ENCODE data around the gene PPRC1.

DNA sequence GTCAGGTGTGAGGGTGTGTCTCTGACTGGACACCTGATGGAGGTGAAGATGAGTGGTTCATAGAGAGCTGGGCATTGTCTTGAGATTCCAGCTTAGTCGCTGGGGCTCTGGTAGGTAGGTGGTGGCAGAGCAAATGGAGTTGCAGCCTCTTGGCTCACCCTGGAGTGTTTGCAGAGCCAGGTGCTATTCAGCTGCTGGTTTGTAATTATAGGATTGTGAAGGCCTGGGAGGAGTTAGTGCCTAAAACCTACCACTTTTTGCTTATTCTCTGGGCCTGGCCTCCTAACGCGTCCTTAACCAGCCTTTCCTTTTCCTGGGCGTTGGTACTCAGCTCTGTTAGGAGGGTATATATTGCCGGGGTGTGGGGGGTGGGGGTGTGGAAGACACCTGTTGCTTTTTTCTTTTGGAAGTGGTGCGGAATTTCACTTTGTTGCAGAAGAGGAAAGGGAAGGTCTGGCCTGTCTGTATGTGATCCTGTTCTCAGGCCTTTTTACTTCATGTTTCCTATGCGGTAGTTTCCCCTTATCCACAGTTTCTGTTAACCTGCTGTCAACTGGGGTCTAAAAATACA lies 3.2 kb downstream of the PPRC1 start:
- TF ChIP-seq, protein P1, sequence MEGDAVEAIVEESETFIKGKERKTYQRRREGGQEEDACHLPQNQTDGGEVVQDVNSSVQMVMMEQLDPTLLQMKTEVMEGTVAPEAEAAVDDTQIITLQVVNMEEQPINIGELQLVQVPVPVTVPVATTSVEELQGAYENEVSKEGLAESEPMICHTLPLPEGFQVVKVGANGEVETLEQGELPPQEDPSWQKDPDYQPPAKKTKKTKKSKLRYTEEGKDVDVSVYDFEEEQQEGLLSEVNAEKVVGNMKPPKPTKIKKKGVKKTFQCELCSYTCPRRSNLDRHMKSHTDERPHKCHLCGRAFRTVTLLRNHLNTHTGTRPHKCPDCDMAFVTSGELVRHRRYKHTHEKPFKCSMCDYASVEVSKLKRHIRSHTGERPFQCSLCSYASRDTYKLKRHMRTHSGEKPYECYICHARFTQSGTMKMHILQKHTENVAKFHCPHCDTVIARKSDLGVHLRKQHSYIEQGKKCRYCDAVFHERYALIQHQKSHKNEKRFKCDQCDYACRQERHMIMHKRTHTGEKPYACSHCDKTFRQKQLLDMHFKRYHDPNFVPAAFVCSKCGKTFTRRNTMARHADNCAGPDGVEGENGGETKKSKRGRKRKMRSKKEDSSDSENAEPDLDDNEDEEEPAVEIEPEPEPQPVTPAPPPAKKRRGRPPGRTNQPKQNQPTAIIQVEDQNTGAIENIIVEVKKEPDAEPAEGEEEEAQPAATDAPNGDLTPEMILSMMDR (IDR thresholded peaks at IDR 0.05; ENCODE audit: low read length): no peak
- no peak for TF ChIP-seq EZH2 (IDR thresholded peaks at IDR 0.05; ENCODE audit: borderline replicate concordance, low read length)
